HCT116 (cell line): ENCODE data around the gene EGFR. TPM values are rescaled to one million over a fixed set of nuclear protein-coding genes. Genes with fewer than 3 reads are reported as not detected.

Experiments used
- ATAC-seq: fragments of 200-7000 bp; cut with Tn5 transposase; 2 replicates; pipeline ENCODE4 v1.9.1; 2020; ENCODE audit warnings: mild to moderate bottlenecking, moderate library complexity
- BruUV-seq: library from RNA; stranded (reverse); fragments of 400-500 nt; replicated peaks from 2 replicates; lab custom pipeline; 2021; lab: Mats Ljungman, UMichigan
- CTCF ChIA-PET: fragments of 300-600 bp; sonication (Branson Sonifier 250); formaldehyde crosslinking; loops from one replicate; lab custom pipeline; 2021; ENCODE audit warnings: antibody characterized with exemption; lab: Charles Lee
- POLR2A ChIA-PET: fragments of 300-600, 350-600 bp; sonication (Branson Sonifier 250); formaldehyde crosslinking; loops from one replicate; lab custom pipeline; 2021; ENCODE audit warnings: antibody characterized with exemption; lab: Charles Lee
- RAD21 ChIA-PET, 2 experiments: fragments of 300-600 bp; sonication (Branson Sonifier 250); formaldehyde crosslinking; loops; one replicate each; lab custom pipeline; 2023; ENCODE audit warnings: low total read pairs in 2 of 2; ENCODE audit not compliant: uncharacterized antibody in 2 of 2, unreplicated experiment in 2 of 2, low non-redundant PET in 1 of 2; lab: Charles Lee
- DNase-seq: peaks from one replicate; pipeline ENCODE4 v3.0.0-alpha.2; 2010; ENCODE audit warnings: low read depth, low spot score
- H2AFZ ChIP-seq: fragments of 200-600 bp; shearing (Covaris generic), sonication (generic); 2 replicates; pipeline ENCODE4 v1.6.1; 2017; ENCODE audit warnings: low read depth, mixed run types, mixed read lengths, antibody characterized with exemption, low read length; ENCODE audit not compliant: poor library complexity, severe bottlenecking
- H3K27ac ChIP-seq: 2 replicates; pipeline ENCODE4 v1.5.1; 2012; ENCODE audit warnings: low read depth, low read length
- H3K27me3 ChIP-seq: fragments of 200-600 bp; sonication (generic); 2 replicates; pipeline ENCODE4 v1.6.1; 2016; ENCODE audit warnings: mixed run types, low read length, mixed read lengths; ENCODE audit not compliant: insufficient read depth
- H3K36me3 ChIP-seq, 2 experiments: fragments of 200-500 bp in 1 of 2; fragments of 200-600 bp in 1 of 2; sonication (Bioruptor generic) in 1 of 2; sonication (generic) in 1 of 2; 2 replicates each; pipeline versions ENCODE4 v1.5.1 to v1.6.1; 2014 to 2016; ENCODE audit warnings: low read length in 2 of 2, inconsistent platforms in 1 of 2, mixed read lengths in 1 of 2, mixed run types in 1 of 2; ENCODE audit not compliant: insufficient read depth in 2 of 2, control insufficient read depth in 1 of 2
- H3K4me1 ChIP-seq, 2 experiments: fragments of 200-600 bp in 1 of 2; sonication (generic) in 1 of 2; 2 replicates each; pipeline versions ENCODE4 v1.5.1 to v1.6.1; 2012 to 2017; ENCODE audit warnings: low read length in 2 of 2, inconsistent platforms in 1 of 2, mild to moderate bottlenecking in 1 of 2, mixed read lengths in 1 of 2, mixed run types in 1 of 2, moderate library complexity in 1 of 2; ENCODE audit not compliant: insufficient read depth in 2 of 2, control insufficient read depth in 1 of 2
- H3K4me2 ChIP-seq: fragments of 200-600 bp; sonication (generic); 2 replicates; pipeline ENCODE4 v1.6.1; 2017; ENCODE audit warnings: mixed run types, low read length, mixed read lengths
- H3K4me3 ChIP-seq, 2 experiments: fragments of 200-600 bp in 1 of 2; sonication (generic) in 1 of 2; replicated peaks in 1 of 2; 2 replicates each; pipeline ENCODE4 v1.5.1; 2011 to 2016; ENCODE audit warnings: low read length in 2 of 2, control low read depth in 1 of 2, low read depth in 1 of 2, mild to moderate bottlenecking in 1 of 2, mixed read lengths in 1 of 2, mixed run types in 1 of 2
- H3K79me2 ChIP-seq: fragments of 200-600 bp; sonication (generic); 2 replicates; pipeline ENCODE4 v1.6.1; 2017; ENCODE audit warnings: mild to moderate bottlenecking, mixed run types, low read length, moderate library complexity, mixed read lengths; ENCODE audit not compliant: insufficient read depth
- H3K9ac ChIP-seq: fragments of 200-600 bp; sonication (generic); 2 replicates; pipeline ENCODE4 v1.6.1; 2016; ENCODE audit warnings: low read length, mixed read lengths
- H3K9me2 ChIP-seq: fragments of 200-600 bp; sonication (generic), shearing (Covaris generic); 2 replicates; pipeline ENCODE4 v1.6.1; 2017; ENCODE audit warnings: mixed run types, mild to moderate bottlenecking, moderate library complexity; ENCODE audit not compliant: insufficient read depth
- H3K9me3 ChIP-seq, 2 experiments: fragments of 200-500 bp in 1 of 2; fragments of 200-600 bp in 1 of 2; sonication (Bioruptor generic) in 1 of 2; sonication (generic) in 1 of 2; 2 replicates each; pipeline ENCODE4 v1.6.1; 2014 to 2017; ENCODE audit warnings: low read length in 2 of 2, mixed read lengths in 2 of 2, inconsistent platforms in 1 of 2, low read depth in 1 of 2, mild to moderate bottlenecking in 1 of 2, mixed run types in 1 of 2, moderate library complexity in 1 of 2; ENCODE audit not compliant: control insufficient read depth in 1 of 2, insufficient read depth in 1 of 2
- H4K20me1 ChIP-seq: fragments of 200-600 bp; sonication (generic), shearing (Covaris generic); 2 replicates; pipeline ENCODE4 v1.6.1; 2017; ENCODE audit warnings: mixed run types, mild to moderate bottlenecking, moderate library complexity; ENCODE audit not compliant: insufficient read depth
- CBX3 ChIP-seq: IDR thresholded peaks from 2 replicates; pipeline ENCODE4 v1.6.1; 2012; ENCODE audit warnings: low read depth
- CEBPB ChIP-seq: IDR thresholded peaks from 2 replicates; pipeline ENCODE4 v1.6.1; 2012; ENCODE audit warnings: low read depth
- ELF1 ChIP-seq: IDR thresholded peaks from 2 replicates; pipeline ENCODE4 v1.6.1; 2012; ENCODE audit warnings: low read depth, borderline replicate concordance
- EZH2 ChIP-seq: fragments of 200-600 bp; sonication (generic); IDR thresholded peaks from 2 replicates; pipeline ENCODE4 v1.6.1; 2017; ENCODE audit warnings: antibody characterized with exemption, mixed run types
- EZH2phosphoT487 ChIP-seq: fragments of 200-600 bp; IDR thresholded peaks from 2 replicates; pipeline ENCODE4 v1.6.1; 2018; ENCODE audit warnings: antibody characterized with exemption, borderline replicate concordance
- FOSL1 ChIP-seq: IDR thresholded peaks from 2 replicates; pipeline ENCODE4 v1.6.1; 2012; ENCODE audit warnings: low read depth
- JUND ChIP-seq: IDR thresholded peaks from 2 replicates; pipeline ENCODE4 v1.6.1; 2012
- POLR2A ChIP-seq: IDR thresholded peaks from 2 replicates; pipeline ENCODE4 v1.7.0; 2011; ENCODE audit warnings: borderline replicate concordance; ENCODE audit not compliant: insufficient read depth, insufficient read length; ENCODE audit errors: extremely low read depth
- POLR2AphosphoS5 ChIP-seq: IDR thresholded peaks from 2 replicates; pipeline ENCODE4 v1.6.1; 2011; ENCODE audit warnings: mild to moderate bottlenecking, low read depth, low read length, moderate library complexity
- SIN3A ChIP-seq: IDR thresholded peaks from 2 replicates; pipeline ENCODE4 v1.6.1; 2012; ENCODE audit warnings: low read depth
- SP1 ChIP-seq: IDR thresholded peaks from 2 replicates; pipeline ENCODE4 v1.6.1; 2012; ENCODE audit warnings: low read depth
- YY1 ChIP-seq: IDR thresholded peaks from 2 replicates; pipeline ENCODE4 v1.6.1; 2011; ENCODE audit warnings: low read length, low read depth, moderate library complexity, mild to moderate bottlenecking; ENCODE audit not compliant: insufficient replicate concordance; ENCODE audit errors: extremely low read depth
- ZFX ChIP-seq: fragments of 450-650 bp; IDR thresholded peaks from 2 replicates; pipeline ENCODE4 v1.6.1; 2017
- intact Hi-C: fragments of 100-400 bp; cut with micrococcal nuclease; formaldehyde crosslinking; loops from 2 replicates; pipeline ENCODE4 v1.10.0; 2022
- total RNA-seq: library from RNA; stranded (reverse); gene quantifications from one replicate; pipeline ENCODE4 v1.2.1, GENCODE V29; 2021; ENCODE audit not compliant: unreplicated experiment
- TF ChIP-seq, protein P1 (sequence below): IDR thresholded peaks from 2 replicates; pipeline ENCODE4 v1.6.1; 2012
- TF ChIP-seq, protein P2 (sequence below): IDR thresholded peaks from 2 replicates; pipeline ENCODE4 v1.6.1; 2012
- TF ChIP-seq, protein P3 (sequence below): IDR thresholded peaks from 2 replicates; pipeline ENCODE4 v1.6.1; 2012; ENCODE audit warnings: low read depth

The EGFR gene
- total RNA-seq, 1 experiment from 2014 or later = 71.5 TPM

DNA sequence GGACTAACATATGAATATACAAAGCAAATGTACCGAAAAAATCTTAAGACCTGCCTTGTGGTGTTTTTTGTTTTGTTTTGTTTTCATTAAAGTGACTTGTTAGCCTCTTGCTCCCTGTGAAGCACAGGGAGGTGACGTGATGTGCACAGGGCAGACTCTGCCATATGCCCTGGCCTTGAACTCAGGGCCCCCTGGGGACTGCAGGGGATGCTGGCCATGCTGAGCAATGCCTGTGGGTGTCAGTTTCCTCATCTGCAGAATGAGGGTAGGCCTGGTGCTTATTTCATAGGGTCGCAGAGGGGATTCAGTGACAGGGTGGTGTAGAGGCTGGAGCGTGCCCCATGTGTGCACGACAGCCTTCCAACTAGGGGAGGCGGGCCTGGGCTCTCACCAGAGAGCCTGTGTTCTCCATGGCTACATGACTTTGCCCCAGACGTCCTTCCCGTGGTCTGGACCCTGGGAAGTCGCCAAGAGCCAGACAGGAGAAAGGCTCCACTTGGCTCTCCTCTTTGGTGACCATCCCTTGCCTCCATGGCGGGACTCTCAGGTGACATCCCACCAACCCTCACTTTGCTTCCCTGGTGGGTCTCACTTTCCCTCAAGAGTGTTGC is 14.5 kb downstream of the EGFR start:
- Histone ChIP-seq H3K9me2 (no peaks in the 10 kb centered on the region), H2AFZ (no peak overlapping the region), H3K27me3 (no peaks in the 10 kb centered on the region), H3K4me1 (peaks cover 0 to 10% of the 10 kb centered on the region in 2 experiments; a peak in 1 of 4 replicates), H3K79me2 (peaks cover 100% of the 10 kb centered on the region)
- CTCF ChIA-PET = no interaction called here
- BruUV-seq = no TSS peak
- DNase-seq = no peak
- intact Hi-C loops = no loop called here
- TF ChIP-seq JUND (no peak), YY1 (no peak), EZH2 (no peak), POLR2AphosphoS5 (no peak), SP1 (no peak), CBX3 (no peak), EZH2phosphoT487 (no peak), ZFX (no peak), SIN3A (no peak), CEBPB (no peak), FOSL1 (no peak), POLR2A (no peak), ELF1 (no peak)
- TF ChIP-seq, protein P1, sequence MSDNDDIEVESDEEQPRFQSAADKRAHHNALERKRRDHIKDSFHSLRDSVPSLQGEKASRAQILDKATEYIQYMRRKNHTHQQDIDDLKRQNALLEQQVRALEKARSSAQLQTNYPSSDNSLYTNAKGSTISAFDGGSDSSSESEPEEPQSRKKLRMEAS = no peak
- TF ChIP-seq, protein P2, sequence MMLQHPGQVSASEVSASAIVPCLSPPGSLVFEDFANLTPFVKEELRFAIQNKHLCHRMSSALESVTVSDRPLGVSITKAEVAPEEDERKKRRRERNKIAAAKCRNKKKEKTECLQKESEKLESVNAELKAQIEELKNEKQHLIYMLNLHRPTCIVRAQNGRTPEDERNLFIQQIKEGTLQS = no peak
- TF ChIP-seq, protein P3, sequence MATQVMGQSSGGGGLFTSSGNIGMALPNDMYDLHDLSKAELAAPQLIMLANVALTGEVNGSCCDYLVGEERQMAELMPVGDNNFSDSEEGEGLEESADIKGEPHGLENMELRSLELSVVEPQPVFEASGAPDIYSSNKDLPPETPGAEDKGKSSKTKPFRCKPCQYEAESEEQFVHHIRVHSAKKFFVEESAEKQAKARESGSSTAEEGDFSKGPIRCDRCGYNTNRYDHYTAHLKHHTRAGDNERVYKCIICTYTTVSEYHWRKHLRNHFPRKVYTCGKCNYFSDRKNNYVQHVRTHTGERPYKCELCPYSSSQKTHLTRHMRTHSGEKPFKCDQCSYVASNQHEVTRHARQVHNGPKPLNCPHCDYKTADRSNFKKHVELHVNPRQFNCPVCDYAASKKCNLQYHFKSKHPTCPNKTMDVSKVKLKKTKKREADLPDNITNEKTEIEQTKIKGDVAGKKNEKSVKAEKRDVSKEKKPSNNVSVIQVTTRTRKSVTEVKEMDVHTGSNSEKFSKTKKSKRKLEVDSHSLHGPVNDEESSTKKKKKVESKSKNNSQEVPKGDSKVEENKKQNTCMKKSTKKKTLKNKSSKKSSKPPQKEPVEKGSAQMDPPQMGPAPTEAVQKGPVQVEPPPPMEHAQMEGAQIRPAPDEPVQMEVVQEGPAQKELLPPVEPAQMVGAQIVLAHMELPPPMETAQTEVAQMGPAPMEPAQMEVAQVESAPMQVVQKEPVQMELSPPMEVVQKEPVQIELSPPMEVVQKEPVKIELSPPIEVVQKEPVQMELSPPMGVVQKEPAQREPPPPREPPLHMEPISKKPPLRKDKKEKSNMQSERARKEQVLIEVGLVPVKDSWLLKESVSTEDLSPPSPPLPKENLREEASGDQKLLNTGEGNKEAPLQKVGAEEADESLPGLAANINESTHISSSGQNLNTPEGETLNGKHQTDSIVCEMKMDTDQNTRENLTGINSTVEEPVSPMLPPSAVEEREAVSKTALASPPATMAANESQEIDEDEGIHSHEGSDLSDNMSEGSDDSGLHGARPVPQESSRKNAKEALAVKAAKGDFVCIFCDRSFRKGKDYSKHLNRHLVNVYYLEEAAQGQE = no peak
- TF ChIP-seq, all 23 proteins: peak for 0
- H3K4me3 ChIP-seq = no peak overlapping the region
- H3K4me2 ChIP-seq = no peak overlapping the region
- ATAC-seq = no peak
- H3K27ac ChIP-seq = no peak overlapping the region
- H3K36me3 ChIP-seq = peaks cover 0 to 9% of the 10 kb centered on the region in 2 experiments; a peak in 1 of 4 replicates
- peaks cover 9% of the 10 kb centered on the region; the same call in 1 of the 2 replicates for H4K20me1 ChIP-seq
- no peaks in the 10 kb centered on the region for H3K9me3 ChIP-seq
- RAD21 ChIA-PET = no interaction called here
- POLR2A ChIA-PET = no interaction called here
- no peak overlapping the region for H3K9ac ChIP-seq
